GM21390 (cell line): ENCODE measurements around the gene PSEN1.

Experiments
- ATAC-seq: cut with Tn5 transposase; IDR thresholded peaks from one replicate; pipeline ENCODE4 v1.9.1; 2021; ENCODE audit not compliant: unreplicated experiment

PSEN1 gene

GRCh38 chr14:73267474-73267873 is 131.2 kb downstream of the PSEN1 start:
- ATAC-seq: no peak

GRCh38 chr14:73269729-73270531 is 133.6 kb downstream of the PSEN1 start:
- peak; percentile 74 for ATAC-seq

GRCh38 chr14:73272393-73272792 is 136.1 kb downstream of the PSEN1 start:
- ATAC-seq: no peak
